Measurements from ENCODE around the gene STAB2.

DNA sequence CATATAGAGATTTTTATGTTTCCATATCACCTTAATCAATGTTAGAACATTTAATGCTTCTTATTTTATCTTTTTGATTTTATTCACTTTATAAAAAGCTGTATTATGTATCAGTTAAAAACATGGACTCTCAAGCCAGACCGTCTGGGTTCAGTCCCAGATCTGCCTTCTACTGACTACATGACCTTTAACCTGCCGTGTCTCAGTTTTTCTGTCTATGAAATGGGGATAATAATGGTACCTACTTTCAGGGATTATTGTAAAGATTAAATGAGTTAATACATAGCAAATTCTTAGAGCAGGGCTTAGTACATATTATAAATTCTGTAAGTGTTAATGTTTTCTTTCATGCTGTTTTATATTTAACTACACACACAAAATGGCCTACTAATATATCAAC lies 50.4 kb downstream of the STAB2 start:
- TF ChIP-seq, protein P1, sequence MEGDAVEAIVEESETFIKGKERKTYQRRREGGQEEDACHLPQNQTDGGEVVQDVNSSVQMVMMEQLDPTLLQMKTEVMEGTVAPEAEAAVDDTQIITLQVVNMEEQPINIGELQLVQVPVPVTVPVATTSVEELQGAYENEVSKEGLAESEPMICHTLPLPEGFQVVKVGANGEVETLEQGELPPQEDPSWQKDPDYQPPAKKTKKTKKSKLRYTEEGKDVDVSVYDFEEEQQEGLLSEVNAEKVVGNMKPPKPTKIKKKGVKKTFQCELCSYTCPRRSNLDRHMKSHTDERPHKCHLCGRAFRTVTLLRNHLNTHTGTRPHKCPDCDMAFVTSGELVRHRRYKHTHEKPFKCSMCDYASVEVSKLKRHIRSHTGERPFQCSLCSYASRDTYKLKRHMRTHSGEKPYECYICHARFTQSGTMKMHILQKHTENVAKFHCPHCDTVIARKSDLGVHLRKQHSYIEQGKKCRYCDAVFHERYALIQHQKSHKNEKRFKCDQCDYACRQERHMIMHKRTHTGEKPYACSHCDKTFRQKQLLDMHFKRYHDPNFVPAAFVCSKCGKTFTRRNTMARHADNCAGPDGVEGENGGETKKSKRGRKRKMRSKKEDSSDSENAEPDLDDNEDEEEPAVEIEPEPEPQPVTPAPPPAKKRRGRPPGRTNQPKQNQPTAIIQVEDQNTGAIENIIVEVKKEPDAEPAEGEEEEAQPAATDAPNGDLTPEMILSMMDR (IDR thresholded peaks at IDR 0.05) = no peak
- TF ChIP-seq POLR2A (IDR thresholded peaks at IDR 0.05) = no peak
